Mesendoderm (in vitro differentiated cells): Measurements from ENCODE around the gene COL8A2. TPM values are rescaled to one million over a fixed set of nuclear protein-coding genes. Genes with fewer than 3 reads are reported as not detected.

Experiments used
- DNase-seq: peaks from one replicate; pipeline ENCODE4 v3.0.0; 2013
- H2AK5ac ChIP-seq: 2 replicates; pipeline ENCODE4 v1.6.1; 2013; ENCODE audit warnings: low read length, inconsistent platforms
- H2BK120ac ChIP-seq: 2 replicates; pipeline ENCODE4 v1.6.1; 2013; ENCODE audit warnings: low read depth, mild to moderate bottlenecking, low read length, moderate library complexity, mixed read lengths
- H2BK15ac ChIP-seq: replicated peaks from 2 replicates; pipeline ENCODE4 v1.6.1; 2013; ENCODE audit warnings: low read depth, mild to moderate bottlenecking, moderate library complexity
- H2BK5ac ChIP-seq: 2 replicates; pipeline ENCODE4 v1.6.1; 2013; ENCODE audit warnings: low read length, inconsistent platforms
- H3K18ac ChIP-seq: 2 replicates; pipeline ENCODE4 v1.6.1; 2013; ENCODE audit warnings: mild to moderate bottlenecking, low read length, mixed read lengths
- H3K23ac ChIP-seq: one replicate; pipeline ENCODE4 v1.6.1; 2013; ENCODE audit warnings: low read length
- H3K27ac ChIP-seq: 2 replicates; pipeline ENCODE4 v1.5.1; 2013; ENCODE audit warnings: low read depth, mild to moderate bottlenecking, inconsistent platforms, low read length, moderate library complexity
- H3K27me3 ChIP-seq: 2 replicates; pipeline ENCODE4 v1.6.1; 2013; ENCODE audit warnings: low read length, control low read depth, mild to moderate bottlenecking, inconsistent platforms; ENCODE audit not compliant: insufficient read depth, poor library complexity
- H3K36me3 ChIP-seq: 2 replicates; pipeline ENCODE4 v1.6.1; 2013; ENCODE audit warnings: low read length, inconsistent platforms; ENCODE audit not compliant: control insufficient read depth, insufficient read depth
- H3K4ac ChIP-seq: one replicate; pipeline ENCODE4 v1.6.1; 2013; ENCODE audit warnings: low read depth, mild to moderate bottlenecking, low read length, moderate library complexity
- H3K4me1 ChIP-seq: 2 replicates; pipeline ENCODE4 v1.6.1; 2013; ENCODE audit warnings: low read depth, low read length, inconsistent platforms; ENCODE audit not compliant: control insufficient read depth
- H3K4me2 ChIP-seq: 2 replicates; pipeline ENCODE4 v1.6.1; 2013; ENCODE audit warnings: low read length
- H3K4me3 ChIP-seq: 2 replicates; pipeline ENCODE4 v1.5.1; 2013; ENCODE audit warnings: mild to moderate bottlenecking, low read length
- H3K56ac ChIP-seq: one replicate; pipeline ENCODE4 v1.6.1; 2013; ENCODE audit warnings: low read length
- H3K79me1 ChIP-seq: 2 replicates; pipeline ENCODE4 v1.6.1; 2013; ENCODE audit warnings: low read length, inconsistent platforms
- H3K79me2 ChIP-seq: 2 replicates; pipeline ENCODE4 v1.6.1; 2013; ENCODE audit warnings: mild to moderate bottlenecking, low read length; ENCODE audit not compliant: control insufficient read depth, insufficient read depth
- H3K9ac ChIP-seq: 2 replicates; pipeline ENCODE4 v1.6.1; 2013; ENCODE audit warnings: low read length, inconsistent platforms
- H4K5ac ChIP-seq: one replicate; pipeline ENCODE4 v1.6.1; 2013; ENCODE audit warnings: low read length
- H4K8ac ChIP-seq: one replicate; pipeline ENCODE4 v1.6.1; 2013; ENCODE audit warnings: low read depth, mild to moderate bottlenecking, control low read depth, low read length, moderate library complexity
- WGBS: extraction: QIAGEN DNeasy Blood & Tissue Kit; methylation state at CpG from one replicate; pipeline ENCODE4 v1.1.7; 2013; ENCODE audit warnings: low lambda C conversion rate, missing lambda C conversion rate; ENCODE audit not compliant: insufficient coverage; ENCODE audit errors: extremely low coverage; 5-methylcytosine and 5-hydroxymethylcytosine counted together
- polyA plus RNA-seq, 2 experiments: library from polyadenylated mRNA; stranded (reverse); fragments of 200-250 nt; gene quantifications; one replicate each; pipeline ENCODE4 v1.2.3, GENCODE V29; 2013

COL8A2 gene
- polyA plus RNA-seq (2013, experiment 1 of 2): 0.49 TPM
- polyA plus RNA-seq (2013, experiment 2 of 2): 0.50 TPM

DNA sequence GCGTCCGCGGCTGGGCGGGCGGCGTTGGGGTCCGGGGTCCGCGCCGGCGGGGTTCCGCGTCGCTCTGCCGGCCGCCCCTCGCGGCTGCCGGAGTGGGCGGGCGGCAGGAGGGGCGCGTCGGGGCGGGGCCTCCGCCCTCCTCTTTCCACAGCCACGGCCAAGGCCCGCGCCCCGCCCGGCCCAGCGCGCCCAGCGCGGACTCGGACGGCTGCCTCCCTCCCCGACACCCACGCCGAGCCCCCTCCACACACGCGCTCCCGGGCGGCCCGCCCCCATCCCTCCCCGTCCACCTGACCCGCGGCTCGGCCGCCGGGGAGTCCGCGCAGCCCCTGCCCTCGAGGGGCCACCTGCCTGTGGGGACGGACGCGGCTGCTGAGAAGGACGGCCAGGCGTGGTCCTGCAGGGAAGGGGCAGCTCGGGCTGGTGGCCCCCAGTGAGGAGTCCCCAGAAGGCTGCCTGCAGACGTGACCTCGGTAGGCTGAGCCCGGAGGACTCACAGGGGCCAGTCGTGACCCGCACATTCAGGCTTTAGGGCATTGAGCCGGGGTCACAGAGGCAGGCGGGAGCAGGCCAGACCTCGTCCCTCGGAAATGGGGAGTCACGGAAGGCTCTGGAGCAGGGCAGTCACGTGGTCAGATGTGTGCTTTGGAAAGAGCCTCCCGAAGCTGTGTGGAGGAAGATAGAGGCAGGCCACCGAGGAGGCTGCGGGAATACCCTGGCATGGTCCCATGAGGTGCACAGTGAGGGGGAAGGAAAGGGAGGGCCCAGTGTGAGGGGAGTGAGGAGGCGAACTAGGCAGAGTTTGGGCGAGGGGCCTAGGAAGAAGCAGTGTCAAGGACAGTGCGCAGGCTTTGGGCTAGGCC, at the start of gene COL8A2:
TSS of gene COL8A2 (minus strand) at position 94 of the 863 bp plus-strand sequence. CDS start 24,980 bp downstream, outside the sequence.
- H3K27me3 ChIP-seq: peaks cover 23% of the 10 kb centered on the region
- H2BK15ac ChIP-seq: no peak within 1 kb of the TSS
- no peak within 1 kb of the TSS for H2BK120ac ChIP-seq
- no peak within 1 kb of the TSS for H2BK5ac ChIP-seq
- H3K27ac ChIP-seq: no peak within 1 kb of the TSS
- no peaks in the 10 kb centered on the region for H3K79me2 ChIP-seq
- no peak within 1 kb of the TSS for H3K4ac ChIP-seq
- no peak within 1 kb of the TSS for H3K4me3 ChIP-seq
- WGBS: no CpG with 5 or more reads among the region's 77 CpGs
- H4K8ac ChIP-seq: no peak within 1 kb of the TSS
- peak within 1 kb of the TSS; percentile 57 for H3K23ac ChIP-seq
- H4K5ac ChIP-seq: no peak within 1 kb of the TSS
- DNase-seq: no peak
- H2AK5ac ChIP-seq: no peak within 1 kb of the TSS
- H3K56ac ChIP-seq: peak within 1 kb of the TSS; percentile 64
- no peaks in the 10 kb centered on the region for H3K79me1 ChIP-seq
- peak within 1 kb of the TSS; percentile 9 for H3K18ac ChIP-seq
- no peaks in the 10 kb centered on the region for H3K4me1 ChIP-seq
- no peaks in the 10 kb centered on the region for H3K36me3 ChIP-seq
- peak within 1 kb of the TSS; percentile 29 for H3K4me2 ChIP-seq
- H3K9ac ChIP-seq: peak within 1 kb of the TSS; percentile 38

- H2BK120ac ChIP-seq: no peak overlapping the region
- H3K9ac ChIP-seq: no peak overlapping the region
- H3K4me3 ChIP-seq: no peak overlapping the region
- no peak overlapping the region for H3K27ac ChIP-seq
- H3K56ac ChIP-seq: no peak overlapping the region
- no peaks in the 10 kb centered on the region for H3K79me2 ChIP-seq
- WGBS: no CpG with 5 or more reads among the region's 11 CpGs
- no peak overlapping the region for H2BK15ac ChIP-seq
- DNase-seq: no peak
- H3K18ac ChIP-seq: no peak overlapping the region
- H3K27me3 ChIP-seq: no peaks in the 10 kb centered on the region
- H4K5ac ChIP-seq: no peak overlapping the region
- no peak overlapping the region for H3K23ac ChIP-seq
- H2AK5ac ChIP-seq: no peak overlapping the region
- no peak overlapping the region for H4K8ac ChIP-seq
- H3K4me1 ChIP-seq: peaks cover 6% of the 10 kb centered on the region
- H3K4me2 ChIP-seq: no peak overlapping the region
- no peak overlapping the region for H2BK5ac ChIP-seq
- peaks cover 4% of the 10 kb centered on the region for H3K79me1 ChIP-seq
- peaks cover 20% of the 10 kb centered on the region for H3K36me3 ChIP-seq
- H3K4ac ChIP-seq: no peak overlapping the region
Measured at GRCh38 chr1:36174713-36175112, 49.7 kb upstream of the COL8A2 start.

DNA sequence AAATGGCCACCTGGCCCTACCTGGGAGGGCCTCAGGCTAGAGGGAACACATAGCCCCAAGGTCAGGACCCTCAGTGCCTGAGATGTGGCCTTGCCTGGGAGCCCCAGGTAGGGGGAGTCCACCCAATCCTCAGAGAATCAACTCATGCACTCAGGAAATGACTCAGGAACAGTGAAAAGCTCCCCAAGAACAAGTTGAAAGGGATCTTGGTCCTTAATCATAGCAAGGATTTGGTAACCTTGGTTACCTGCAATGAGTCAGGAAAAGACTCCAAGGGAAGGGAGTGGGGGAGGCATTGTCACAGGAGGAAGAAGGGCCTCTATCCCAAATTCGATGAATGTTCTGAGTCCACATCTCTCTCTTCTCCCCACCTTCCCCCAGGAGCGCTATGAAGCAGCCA, 48.0 kb upstream of the COL8A2 start:
- H3K4me1 ChIP-seq: peaks cover 6% of the 10 kb centered on the region
- no peak overlapping the region for H3K4me3 ChIP-seq
- H2BK15ac ChIP-seq: no peak overlapping the region
- no peak overlapping the region for H3K23ac ChIP-seq
- H3K36me3 ChIP-seq: peaks cover 17% of the 10 kb centered on the region
- no peak overlapping the region for H2AK5ac ChIP-seq
- no peaks in the 10 kb centered on the region for H3K27me3 ChIP-seq
- no peak overlapping the region for H2BK120ac ChIP-seq
- peaks cover 12% of the 10 kb centered on the region for H3K79me1 ChIP-seq
- H3K4me2 ChIP-seq: no peak overlapping the region
- H3K18ac ChIP-seq: no peak overlapping the region
- H3K79me2 ChIP-seq: peaks cover 5% of the 10 kb centered on the region
- no peak overlapping the region for H3K56ac ChIP-seq
- no peak overlapping the region for H4K5ac ChIP-seq
- H2BK5ac ChIP-seq: no peak overlapping the region
- H3K27ac ChIP-seq: no peak overlapping the region
- no peak overlapping the region for H3K4ac ChIP-seq
- no CpG with 5 or more reads among the region's 2 CpGs for WGBS
- H3K9ac ChIP-seq: no peak overlapping the region
- H4K8ac ChIP-seq: no peak overlapping the region
- no peak for DNase-seq

DNA sequence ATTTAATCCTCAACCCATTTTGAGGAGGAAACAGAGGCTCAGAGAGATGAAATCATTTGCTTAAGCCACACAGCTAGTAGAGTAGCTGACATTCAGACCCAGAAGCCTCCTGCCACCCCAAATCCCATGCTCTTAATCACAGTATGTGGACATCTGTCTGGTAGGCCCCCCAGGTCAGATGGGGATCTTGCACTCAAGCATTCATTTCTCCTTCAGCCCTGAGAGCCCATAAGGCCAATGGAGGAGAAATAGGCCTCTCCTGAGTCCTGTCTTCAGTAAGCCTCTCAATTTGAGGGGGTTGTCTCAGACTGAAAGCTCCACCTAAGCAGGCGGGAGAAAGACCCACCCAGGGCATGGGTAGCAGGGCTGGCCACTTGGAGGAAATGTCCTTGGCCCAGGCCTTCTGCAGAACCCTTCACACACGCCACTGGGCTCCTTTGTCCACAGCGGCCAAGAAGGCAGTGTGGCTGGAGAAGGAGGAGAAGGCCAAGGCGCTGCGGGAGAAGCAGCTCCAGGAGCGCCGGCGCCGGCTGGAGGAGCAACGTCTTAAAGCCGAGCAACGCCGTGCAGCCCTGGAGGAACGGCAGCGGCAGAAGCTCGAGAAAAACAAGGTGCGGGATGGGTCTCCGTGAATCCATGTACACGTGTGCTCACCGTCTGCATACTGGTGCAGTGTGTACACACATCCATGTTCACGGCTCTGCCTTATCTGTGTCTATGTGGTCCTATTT, 47.2 kb upstream of the COL8A2 start:
- H2BK15ac ChIP-seq: no peak overlapping the region
- H3K4ac ChIP-seq: no peak overlapping the region
- H3K23ac ChIP-seq: no peak overlapping the region
- no peak overlapping the region for H3K56ac ChIP-seq
- peaks cover 10% of the 10 kb centered on the region for H3K79me2 ChIP-seq
- no peaks in the 10 kb centered on the region for H3K27me3 ChIP-seq
- H3K9ac ChIP-seq: no peak overlapping the region
- no CpG with 5 or more reads among the region's 21 CpGs for WGBS
- peaks cover 6% of the 10 kb centered on the region for H3K4me1 ChIP-seq
- H4K8ac ChIP-seq: no peak overlapping the region
- H4K5ac ChIP-seq: no peak overlapping the region
- H2BK120ac ChIP-seq: no peak overlapping the region
- H3K18ac ChIP-seq: no peak overlapping the region
- H2BK5ac ChIP-seq: no peak overlapping the region
- no peak overlapping the region for H3K4me2 ChIP-seq
- H3K36me3 ChIP-seq: peaks cover 17% of the 10 kb centered on the region
- no peak for DNase-seq
- no peak overlapping the region for H3K27ac ChIP-seq
- no peak overlapping the region for H3K4me3 ChIP-seq
- no peak overlapping the region for H2AK5ac ChIP-seq
- H3K79me1 ChIP-seq: peaks cover 17% of the 10 kb centered on the region

GRCh38 chr1:36170643-36171412, 45.8 kb upstream of the COL8A2 start:
- Histone ChIP-seq H2BK120ac (no peak overlapping the region), H3K23ac (no peak overlapping the region), H3K79me2 (peaks cover 11% of the 10 kb centered on the region), H3K56ac (no peak overlapping the region), H3K4me3 (no peak overlapping the region), H4K8ac (no peak overlapping the region), H3K4me2 (no peak overlapping the region), H3K9ac (no peak overlapping the region), H3K4ac (no peak overlapping the region), H4K5ac (no peak overlapping the region), H3K27ac (no peak overlapping the region), H3K27me3 (no peaks in the 10 kb centered on the region), H3K79me1 (peaks cover 18% of the 10 kb centered on the region), H2BK5ac (no peak overlapping the region), H2AK5ac (no peak overlapping the region), H2BK15ac (no peak overlapping the region), H3K18ac (no peak overlapping the region), H3K36me3 (peaks cover 17% of the 10 kb centered on the region), H3K4me1 (peaks cover 3% of the 10 kb centered on the region)
- DNase-seq: no peak
- WGBS: no CpG with 5 or more reads among the region's 12 CpGs
